ELF-1 (cell line): Measurements from ENCODE around the gene CDYL2.

ENCODE experiments used
- DNase-seq: peaks from one replicate; pipeline ENCODE4 v3.0.0-alpha.2; 2016; ENCODE audit warnings: low read depth, low spot score

CDYL2 gene

GRCh38 chr16:80707686-80708085 lies 96.7 kb downstream of the CDYL2 start:
- no peak for DNase-seq

- DNase-seq: no peak
These were observed 98.8 kb downstream of the CDYL2 start for GRCh38 chr16:80705596-80705995.

- no peak for DNase-seq
These were observed 99.5 kb downstream of the CDYL2 start for GRCh38 chr16:80704751-80705505.

- DNase-seq: no peak
These were observed 101.0 kb downstream of the CDYL2 start for GRCh38 chr16:80703131-80704071.

- DNase-seq: no peak
These were observed 101.7 kb downstream of the CDYL2 start for GRCh38 chr16:80702696-80703095.

GRCh38 chr16:80700558-80700957 lies 103.8 kb downstream of the CDYL2 start:
- no peak for DNase-seq

- DNase-seq: no peak
These were observed 109.4 kb downstream of the CDYL2 start for GRCh38 chr16:80695020-80695419.

- no peak for DNase-seq
These were observed 110.8 kb downstream of the CDYL2 start for GRCh38 chr16:80693553-80693952.

- no peak for DNase-seq
These were observed 112.1 kb downstream of the CDYL2 start for GRCh38 chr16:80692270-80692669.

- DNase-seq: no peak
These were observed 113.2 kb downstream of the CDYL2 start for GRCh38 chr16:80691111-80691741.

GRCh38 chr16:80689487-80689886 lies 114.9 kb downstream of the CDYL2 start:
- no peak for DNase-seq

GRCh38 chr16:80687606-80688005 lies 116.8 kb downstream of the CDYL2 start:
- no peak for DNase-seq

GRCh38 chr16:80684906-80685305 lies 119.5 kb downstream of the CDYL2 start:
- DNase-seq: no peak

- DNase-seq: no peak
These were observed 120.1 kb downstream of the CDYL2 start for GRCh38 chr16:80684136-80684765.

- DNase-seq: no peak
These were observed 120.8 kb downstream of the CDYL2 start for GRCh38 chr16:80683646-80684045.

GRCh38 chr16:80682421-80683070 lies 121.9 kb downstream of the CDYL2 start:
- no peak for DNase-seq

- no peak for DNase-seq
These were observed 123.0 kb downstream of the CDYL2 start for GRCh38 chr16:80681436-80681835.

GRCh38 chr16:80680839-80681238 lies 123.6 kb downstream of the CDYL2 start:
- no peak for DNase-seq

GRCh38 chr16:80680046-80680445 lies 124.4 kb downstream of the CDYL2 start:
- no peak for DNase-seq

GRCh38 chr16:80674884-80675283 lies 129.5 kb downstream of the CDYL2 start:
- no peak for DNase-seq

GRCh38 chr16:80672379-80672778 lies 132.0 kb downstream of the CDYL2 start:
- no peak for DNase-seq
